ENCODE measurements around the gene GTF3C5.
"Not testable (repeated sequence)": the region's sequence is repeated elsewhere in the genome, so short reads cannot be mapped to it uniquely, and the experiment has no call there.

GTF3C5 gene

DNA sequence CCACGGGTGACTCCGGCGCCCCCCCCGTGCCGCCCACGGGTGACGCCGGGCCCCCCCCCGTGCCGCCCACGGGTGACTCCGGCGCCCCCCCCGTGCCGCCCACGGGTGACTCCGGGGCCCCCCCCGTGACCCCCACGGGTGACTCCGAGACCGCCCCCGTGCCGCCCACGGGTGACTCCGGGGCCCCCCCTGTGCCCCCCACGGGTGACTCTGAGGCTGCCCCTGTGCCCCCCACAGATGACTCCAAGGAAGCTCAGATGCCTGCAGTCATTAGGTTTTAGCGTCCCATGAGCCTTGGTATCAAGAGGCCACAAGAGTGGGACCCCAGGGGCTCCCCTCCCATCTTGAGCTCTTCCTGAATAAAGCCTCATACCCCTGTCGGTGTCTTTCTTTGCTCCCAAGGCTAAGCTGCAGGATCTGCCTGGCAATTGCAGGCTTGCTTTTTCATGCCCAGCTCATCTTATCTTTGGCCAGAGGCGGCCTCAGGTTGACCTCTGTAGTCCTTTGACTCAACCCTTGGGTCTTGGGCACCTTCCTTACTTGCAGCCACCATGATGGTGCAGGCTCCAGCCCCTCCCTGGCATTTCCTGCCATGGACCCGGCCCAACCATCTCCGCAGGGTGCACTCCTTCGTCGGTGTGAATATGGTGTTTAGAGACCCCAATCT lies 40.8 kb downstream of the GTF3C5 start:
- DNase-seq: no peak

DNA sequence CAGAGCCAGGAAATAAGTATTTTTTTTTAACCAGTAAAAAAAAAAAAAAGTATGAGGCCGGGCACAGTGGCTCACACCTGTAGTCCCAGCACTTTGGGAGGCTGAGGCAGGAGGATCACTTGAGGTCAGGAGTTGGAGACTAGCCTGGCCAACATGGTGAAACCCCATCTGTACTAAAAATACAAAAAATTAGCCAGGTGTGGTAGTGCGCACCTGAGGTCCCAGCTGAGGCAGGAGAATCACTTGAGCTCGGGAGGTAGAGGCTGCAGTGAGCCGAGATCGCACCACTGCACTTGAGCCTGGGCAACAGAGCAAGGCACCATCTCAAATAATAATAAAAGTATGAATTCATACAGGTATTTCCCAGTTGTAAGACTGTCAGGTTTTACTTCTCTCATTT lies 41.4 kb downstream of the GTF3C5 start:
- not testable (repeated sequence) for DNase-seq

DNA sequence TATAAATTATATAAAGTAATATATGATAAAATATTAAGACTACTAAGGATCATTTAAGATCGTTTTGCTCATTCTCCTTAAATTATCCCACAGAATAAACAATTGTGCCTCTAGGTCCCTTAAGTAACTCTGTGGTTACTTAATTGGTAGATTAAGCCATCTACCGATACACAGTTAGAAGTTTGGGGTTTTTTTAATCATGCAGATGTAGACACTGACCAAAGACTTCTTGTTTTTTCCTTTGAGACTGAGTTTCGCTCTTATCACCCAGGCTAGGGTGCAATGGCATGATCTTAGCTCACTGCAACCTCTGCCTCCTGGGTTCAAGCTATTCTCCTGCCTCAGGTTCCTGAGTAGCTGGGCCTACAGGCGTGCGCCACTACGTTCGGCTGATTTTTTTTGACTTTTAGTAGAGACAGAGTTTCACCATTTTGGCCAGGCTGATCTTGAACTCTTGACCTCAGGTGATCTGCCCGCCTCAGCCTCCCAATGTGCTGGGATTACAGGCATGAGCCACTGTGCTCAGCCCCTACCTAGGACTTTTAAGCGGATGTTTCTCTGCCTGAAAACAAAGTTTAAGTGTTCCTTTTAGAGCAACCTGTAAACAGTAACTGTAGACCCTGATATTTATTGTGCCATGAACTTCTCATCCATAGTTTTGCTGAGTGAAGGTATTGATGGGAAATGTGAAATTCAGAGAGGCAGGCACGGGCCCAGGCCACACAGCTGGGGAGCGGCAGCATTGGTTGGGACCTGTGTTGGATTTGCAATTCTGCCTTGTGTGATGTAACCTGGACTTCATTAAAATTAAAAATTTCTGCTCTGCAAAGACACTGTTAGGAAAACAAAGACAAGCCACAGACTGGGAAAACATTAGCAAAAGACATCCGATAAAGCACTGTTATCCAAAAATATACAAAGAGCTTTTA lies 42.6 kb downstream of the GTF3C5 start:
- no peak for DNase-seq

DNA sequence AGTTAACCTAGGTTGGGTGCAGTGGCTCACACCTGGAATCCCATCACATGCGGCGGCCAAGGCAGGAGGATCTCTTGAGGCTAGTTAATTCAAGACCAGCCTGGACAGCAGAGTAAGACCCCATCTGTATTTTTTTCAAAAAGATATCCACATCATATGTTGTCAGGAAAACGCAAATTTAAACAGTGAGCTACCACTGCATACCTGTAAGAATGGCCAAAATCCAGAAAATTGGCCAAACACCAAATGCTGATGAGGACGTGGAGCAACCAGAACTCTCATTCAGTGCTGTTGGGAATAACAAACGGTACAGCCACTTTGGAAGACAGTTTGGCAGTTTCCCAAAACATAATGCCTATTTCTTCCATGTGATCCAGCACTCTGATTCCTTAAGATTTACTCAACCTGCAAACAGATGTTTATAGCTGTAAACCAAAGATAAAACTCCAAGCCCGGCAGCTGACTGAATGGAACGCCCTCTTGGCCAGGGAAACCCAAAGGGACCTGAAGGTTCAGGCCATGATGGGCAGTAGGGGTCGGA lies 43.4 kb downstream of the GTF3C5 start:
- DNase-seq: no peak

DNA sequence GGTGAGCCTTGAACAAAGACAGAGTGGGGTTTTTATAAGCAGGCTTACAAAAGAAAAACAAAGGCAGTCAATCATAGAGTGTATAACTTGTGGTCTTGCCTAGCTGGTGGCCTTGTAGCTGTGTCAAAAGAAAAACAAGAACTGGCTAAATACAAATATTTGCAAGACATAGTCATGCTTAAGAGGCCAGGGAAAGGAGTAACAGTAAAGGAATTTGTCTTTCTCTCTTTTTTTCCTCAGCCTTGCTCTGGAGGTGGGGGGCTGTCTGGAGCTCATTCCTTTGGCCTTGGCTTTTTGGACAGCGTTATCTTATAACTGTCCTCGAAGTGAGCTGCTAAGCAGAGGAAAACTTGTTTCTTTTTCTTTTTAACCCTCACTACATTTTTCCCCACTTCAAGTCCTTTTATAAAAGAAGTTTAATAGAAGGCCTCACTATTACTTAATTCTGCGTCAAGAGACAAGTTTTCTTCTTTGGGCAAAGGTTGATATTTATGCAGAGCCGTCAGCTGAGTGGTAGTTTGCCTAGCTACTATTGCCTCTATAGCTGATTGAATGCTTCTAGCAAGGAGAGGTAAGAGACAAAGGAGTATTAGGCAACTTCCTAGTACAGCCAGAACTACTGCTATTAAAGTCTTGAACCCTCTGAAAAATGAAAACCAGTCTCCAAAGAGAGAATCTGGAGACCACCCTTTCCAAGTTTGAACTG lies 45.3 kb downstream of the GTF3C5 start:
- DNase-seq: no peak

DNA sequence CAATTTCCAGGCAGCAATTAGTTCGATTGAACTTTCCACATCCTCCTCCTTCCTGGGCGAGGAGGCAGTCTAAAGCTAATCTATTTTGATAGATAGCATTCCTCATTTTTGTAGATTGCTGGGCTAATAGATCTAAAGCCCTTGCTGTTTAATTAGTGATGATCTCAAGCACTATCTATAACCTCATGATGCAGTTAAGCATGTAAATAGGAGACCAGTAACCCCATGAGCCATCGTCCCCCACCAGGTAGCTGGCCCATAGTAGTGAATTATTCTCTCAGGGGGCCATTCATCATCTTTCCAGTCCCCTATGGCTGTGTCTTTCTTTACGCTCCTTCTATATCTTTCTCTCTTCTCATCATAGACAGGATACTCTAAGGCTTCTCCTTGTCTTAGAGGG lies 45.9 kb downstream of the GTF3C5 start:
- no peak for DNase-seq

DNA sequence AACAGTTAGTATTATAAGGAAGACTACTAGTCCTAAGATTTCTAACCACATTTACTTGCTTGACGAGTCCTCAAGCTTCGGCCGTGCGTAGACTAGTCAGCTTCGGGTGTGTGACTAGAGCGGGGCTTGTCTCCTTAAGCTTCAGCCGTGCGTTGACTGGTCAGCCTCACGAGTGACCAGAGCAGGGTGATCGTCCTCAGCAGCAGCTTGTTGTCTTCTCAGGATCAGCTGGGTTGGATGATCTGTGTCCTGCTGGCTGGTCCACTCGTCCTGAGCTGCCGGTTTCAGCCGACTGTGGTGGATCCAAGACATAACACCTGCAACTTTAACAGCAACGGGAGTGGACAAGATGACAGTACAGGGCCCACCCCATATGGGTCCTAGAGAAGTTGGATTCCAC lies 47.7 kb downstream of the GTF3C5 start:
- DNase-seq: no peak

DNA sequence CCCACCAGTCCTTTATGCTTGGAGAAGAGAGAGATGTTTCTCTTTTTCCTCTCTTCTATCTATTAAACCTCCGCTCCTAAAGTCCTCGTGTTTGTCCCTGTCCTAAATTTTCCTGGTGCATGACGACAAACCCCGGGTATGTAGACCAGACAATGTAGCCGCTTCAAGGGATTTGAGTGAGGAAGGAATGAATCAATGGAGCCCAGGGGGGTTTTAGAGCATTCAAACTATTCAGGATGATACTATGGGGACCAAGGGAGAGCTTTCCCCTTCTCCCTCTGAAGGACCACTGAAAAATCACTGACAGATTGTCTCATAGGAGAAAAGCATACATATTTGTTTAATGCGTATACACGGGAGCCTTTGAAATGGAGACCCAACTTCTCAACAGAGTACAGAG lies 49.4 kb downstream of the GTF3C5 start:
- no peak for DNase-seq

DNA sequence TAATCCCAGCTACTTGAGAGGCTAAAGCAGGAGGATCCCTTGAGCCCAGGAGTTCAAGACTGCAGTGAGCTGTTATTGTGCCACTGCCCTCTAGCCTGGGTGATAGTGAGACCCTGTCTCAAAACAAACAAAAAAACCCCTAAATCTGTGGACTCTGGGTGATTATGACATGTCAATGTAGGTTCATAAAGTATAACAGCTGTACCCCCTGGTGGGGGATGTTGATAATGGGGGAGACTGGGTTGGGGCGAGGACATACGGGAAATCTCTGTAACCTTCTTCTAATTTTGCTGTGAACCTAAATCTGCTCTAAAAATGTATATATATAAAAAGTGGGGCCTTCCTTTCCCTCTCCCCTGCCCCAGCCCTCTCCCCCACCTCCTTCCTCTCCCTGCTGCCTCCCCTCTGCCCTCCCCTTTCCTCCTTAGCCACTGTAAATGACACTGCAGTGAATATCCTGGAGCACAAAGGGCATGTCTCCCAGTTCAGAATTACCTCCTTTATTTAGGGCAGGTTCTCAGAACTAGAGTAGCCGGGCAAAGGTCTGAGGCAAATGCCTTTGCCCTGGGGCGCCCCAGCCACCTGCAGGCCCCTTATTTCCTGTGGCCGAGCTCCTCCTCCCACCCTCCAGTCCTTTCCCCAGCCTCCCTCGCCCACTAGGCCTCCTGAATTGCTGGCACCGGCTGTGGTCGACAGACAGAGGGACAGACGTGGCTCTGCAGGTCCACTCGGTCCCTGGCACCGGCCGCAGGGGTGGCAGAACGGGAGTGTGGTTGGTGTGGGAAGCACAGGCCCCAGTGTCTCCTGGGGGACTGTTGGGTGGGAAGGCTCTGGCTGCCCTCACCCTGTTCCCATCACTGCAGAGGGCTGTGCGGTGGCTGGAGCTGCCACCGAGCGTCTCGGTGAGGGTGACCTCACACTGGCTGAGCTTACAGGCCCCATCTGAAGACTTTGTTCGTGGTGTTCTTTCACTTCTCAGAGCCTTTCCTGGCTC lies 50.3 kb downstream of the GTF3C5 start:
- not testable (repeated sequence) for DNase-seq

DNA sequence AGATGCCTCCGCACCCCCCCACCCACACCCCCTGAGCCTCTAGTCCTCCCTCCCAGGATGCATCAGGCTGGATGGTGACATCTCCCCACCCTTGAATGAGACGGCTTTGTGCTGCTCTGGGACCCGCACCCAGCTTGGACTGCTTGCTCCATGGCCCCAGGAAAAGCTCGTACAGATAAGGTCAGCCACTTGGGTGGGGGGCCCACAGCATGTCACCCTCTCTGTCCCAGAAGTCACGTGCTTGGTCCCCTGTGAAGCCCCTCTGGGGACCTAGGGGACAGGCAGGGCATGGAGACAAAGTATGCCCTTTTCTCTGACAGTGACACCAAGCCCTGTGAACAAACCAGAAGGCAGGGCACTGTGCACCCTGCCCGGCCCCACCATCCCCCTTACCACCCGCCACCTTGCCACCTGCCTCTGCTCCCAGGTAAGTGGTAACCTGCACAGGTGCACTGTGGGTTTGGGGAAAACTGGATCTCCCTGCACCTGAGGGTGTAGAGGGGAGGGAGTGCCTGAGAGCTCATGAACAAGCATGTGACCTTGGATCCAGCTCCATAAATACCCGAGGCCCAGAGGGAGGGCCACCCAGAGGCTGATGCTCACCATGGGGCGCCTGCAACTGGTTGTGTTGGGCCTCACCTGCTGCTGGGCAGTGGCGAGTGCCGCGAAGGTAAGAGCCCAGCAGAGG lies 51.3 kb downstream of the GTF3C5 start:
- DNase-seq: not testable (repeated sequence)

DNA sequence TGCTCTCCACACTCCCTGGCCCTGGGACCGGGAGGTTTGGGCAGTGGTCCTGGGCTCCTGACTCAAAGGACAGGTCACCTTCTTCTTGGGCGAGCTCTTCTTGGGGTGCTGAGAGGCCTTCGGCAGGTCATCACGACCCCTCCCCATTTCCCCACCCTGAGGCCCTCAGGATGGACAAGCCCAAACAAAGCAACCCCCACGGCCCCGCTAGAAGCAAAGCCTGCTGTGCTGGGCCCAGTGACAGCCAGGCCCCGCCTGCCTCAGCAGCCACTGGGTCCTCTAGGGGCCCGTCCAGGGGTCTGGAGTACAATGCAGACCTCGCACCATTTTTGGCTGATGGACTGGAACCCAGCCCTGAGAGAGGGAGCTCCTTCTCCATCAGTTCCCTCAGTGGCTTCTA lies 52.9 kb downstream of the GTF3C5 start:
- DNase-seq: not testable (repeated sequence)

DNA sequence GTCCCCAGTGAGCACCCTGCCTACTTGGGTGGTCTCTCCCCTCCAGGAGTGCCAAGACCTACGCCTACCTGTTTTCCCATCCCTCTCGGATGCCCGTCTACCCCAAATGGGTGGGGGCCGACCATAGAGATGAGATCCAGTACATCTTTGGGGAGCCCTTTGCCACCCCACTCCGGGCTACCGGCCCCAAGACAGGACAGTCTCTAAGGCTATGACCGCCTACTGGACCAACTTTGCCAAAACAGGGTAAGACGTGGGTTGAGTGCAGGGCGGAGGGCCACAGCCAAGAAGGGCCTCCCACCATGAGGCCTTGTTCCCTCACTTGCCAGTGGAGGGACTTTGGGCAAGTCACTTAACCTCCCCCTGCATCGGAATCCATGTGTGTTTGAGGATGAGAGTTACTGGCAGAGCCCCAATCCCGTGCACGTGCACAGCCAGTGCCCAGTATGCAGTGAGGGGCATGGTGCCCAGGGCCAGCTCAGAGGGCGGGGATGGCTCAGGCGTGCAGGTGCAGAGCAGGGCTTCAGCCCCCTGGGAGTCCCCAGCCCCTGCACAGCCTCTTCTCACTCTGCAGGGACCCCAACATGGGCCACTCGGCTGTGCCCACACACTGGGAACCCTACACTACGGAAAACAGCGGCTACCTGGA lies 55.5 kb downstream of the GTF3C5 start:
- DNase-seq: not testable (repeated sequence)

DNA sequence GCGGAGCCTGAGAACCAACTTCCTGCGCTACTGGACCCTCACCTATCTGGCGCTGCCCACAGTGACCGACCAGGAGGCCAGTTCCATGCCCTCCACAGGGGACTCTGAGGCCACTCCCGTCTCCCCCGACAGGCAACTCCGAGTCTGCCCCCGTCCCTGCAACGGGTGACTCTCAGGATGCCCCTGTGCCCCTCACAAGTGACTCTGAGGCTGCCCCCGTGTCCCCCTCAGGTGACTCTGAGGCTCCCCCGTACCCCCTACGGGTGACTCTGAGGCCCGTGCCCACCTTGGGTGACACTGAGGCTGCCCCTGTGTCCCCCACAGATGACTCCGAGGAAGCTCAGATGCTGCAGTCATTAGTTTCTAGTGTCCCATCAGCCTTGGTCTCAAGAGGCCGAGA lies 56.1 kb downstream of the GTF3C5 start:
- DNase-seq: no peak

DNA sequence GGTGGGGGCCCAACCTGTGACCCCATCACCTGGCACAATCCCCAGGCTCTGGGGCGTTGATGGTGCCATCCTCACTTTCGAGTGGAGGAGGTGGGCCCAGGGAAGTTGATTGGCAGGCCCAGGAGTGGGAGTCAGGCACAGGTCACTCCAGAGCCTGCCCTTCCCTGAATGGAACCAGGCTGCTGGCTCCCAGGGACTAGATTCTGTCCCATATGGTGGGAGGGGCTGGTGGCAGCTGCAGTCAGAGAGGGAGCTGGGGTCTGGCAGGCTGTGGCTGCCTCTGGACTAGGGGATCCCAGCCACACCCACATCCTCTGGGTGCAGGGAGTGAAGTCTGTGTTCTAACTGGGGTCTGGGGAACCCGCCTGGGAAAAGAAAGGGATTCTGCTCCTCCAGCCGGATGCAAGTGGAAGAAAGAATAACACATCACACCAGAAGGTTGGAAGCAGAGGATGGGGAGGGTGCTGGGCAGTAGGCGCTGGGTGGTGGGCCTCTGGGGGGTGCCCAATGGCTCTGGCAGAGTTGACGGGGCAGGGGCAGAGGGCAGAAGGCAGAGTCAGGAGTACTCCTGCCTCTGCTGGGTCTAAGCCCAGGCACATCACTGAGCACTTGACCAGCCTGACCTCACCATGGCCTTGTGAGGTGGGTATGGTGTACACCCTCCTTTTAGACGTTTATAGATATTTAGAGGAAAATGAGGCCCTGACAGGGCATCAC lies 56.8 kb downstream of the GTF3C5 start:
- DNase-seq: no peak

DNA sequence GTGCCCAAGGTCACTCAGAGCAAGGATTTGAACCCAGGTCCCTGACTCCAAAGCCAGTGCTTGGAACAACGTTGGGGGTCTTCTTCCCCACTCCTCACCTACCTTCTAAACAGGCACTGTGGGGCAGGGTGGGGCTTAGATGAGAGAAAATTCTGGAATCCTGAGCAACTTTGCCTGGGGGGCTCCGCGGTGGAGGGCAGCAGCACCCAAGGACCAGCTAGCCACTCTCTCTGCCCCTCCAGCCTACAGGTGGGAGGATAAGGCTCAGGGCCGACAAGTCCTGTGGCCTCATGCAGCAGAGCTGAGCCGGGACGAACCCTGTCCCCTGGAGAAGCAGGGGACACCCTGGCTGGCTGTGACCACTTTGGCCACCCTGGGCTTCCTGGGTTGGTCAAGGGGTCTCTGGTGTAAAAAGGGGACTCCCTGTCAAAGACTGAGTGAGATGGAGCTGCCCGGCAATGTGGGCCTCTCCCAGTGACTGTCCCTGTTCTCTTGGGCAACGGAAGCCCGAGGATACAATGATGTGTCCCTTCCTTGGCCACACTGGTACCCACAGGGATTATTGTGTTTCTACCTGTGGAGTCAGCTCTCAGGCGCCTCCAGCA lies 57.5 kb downstream of the GTF3C5 start:
- DNase-seq: no peak

DNA sequence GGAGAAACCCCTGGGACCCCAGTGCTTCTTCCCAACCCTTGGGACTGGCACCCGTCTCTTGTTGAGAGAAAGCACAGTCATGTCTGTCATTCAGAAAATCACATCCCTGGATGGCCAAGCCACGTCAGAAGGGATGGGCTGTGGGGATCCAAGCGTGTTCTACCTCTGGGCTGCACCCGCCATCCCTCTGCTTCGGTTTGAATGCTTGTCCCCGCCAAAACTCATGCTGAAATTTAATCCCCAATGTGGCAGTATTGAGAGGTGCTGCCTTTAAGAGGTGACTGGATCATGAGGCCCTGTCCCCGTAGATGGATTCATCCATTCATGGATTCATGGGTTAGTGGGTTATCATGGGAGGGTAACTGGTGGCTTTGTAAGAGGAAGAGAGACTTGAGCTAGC lies 58.0 kb downstream of the GTF3C5 start:
- no peak for DNase-seq

DNA sequence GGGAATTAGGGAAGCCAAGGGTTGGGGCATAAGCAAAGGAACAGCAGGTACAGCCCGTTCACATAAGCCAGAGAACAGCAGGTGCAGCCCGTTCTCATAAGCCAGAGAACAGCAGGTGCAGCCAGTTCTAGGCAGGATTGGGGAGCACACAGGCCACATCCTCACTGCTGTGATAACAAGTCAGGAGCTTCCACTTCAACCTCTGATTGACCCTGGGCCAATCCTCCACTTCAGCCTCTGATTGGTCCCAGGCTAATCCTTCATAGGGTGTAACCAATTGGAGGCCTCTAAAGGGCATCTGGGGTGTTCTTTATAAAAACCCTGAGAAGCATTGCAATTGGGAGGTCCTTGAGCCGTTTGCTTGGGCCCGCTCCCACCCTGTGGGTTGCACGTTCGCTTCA lies 58.5 kb downstream of the GTF3C5 start:
- no peak for DNase-seq

DNA sequence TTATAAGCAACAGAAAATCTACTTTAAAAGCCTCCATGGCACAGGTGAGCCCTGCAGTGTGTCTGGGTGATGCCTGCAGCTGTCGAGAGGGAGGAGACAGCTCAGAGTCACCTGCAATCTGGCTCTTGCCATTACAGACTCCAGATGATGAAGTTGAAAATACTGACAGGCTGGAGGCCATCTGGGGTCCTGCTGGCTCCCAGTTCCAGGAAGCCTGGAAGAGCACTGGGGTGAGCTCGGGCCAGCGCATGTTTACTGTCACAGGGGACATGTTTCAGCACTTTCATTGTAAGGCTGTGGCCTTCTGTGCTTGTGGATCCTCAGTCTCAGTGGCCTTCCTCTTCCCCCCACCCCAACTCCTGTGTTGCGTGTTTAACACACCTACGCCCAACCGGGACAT lies 59.4 kb downstream of the GTF3C5 start:
- DNase-seq: no peak

DNA sequence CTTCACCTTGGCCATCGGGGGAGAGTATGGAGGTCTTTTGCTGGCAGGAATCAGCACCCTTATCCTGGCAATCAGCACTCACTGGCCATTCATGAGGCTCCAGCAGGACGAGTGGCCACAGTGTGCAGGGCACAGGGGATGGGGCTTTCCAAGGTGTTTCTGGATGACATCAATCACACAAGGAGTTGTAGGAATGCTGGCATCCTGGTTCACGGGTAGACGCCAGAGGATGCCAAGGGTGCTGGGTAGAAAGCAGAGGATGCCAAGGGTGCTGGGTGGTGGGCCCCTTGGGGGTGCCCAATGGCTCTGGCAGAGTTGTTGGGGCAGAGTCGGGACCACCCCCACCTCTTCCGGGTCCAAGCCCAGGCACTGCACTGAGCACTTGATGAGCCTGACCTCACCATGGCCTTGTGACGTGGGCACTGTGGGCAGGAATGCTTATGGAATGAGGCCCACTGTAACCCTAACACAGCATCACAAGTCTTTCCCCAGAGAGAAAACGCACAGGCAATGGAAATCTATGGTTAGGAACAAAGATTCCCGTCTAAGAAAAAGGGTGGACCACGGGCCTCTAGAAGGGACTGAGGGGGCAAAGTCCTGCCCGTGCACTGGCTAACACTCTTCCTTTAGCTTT lies 60.1 kb downstream of the GTF3C5 start:
- DNase-seq: no peak
